ENCODE data around the gene NDUFC1. TPM values are rescaled to one million over a fixed set of nuclear protein-coding genes. Genes with fewer than 3 reads are reported as not detected.
"Not testable (repeated sequence)": the region's sequence is repeated elsewhere in the genome, so short reads cannot be mapped to it uniquely, and the experiment has no call there.

The NDUFC1 gene
- total RNA-seq, 1 experiment from 2014 or later: 38.6 TPM

DNA sequence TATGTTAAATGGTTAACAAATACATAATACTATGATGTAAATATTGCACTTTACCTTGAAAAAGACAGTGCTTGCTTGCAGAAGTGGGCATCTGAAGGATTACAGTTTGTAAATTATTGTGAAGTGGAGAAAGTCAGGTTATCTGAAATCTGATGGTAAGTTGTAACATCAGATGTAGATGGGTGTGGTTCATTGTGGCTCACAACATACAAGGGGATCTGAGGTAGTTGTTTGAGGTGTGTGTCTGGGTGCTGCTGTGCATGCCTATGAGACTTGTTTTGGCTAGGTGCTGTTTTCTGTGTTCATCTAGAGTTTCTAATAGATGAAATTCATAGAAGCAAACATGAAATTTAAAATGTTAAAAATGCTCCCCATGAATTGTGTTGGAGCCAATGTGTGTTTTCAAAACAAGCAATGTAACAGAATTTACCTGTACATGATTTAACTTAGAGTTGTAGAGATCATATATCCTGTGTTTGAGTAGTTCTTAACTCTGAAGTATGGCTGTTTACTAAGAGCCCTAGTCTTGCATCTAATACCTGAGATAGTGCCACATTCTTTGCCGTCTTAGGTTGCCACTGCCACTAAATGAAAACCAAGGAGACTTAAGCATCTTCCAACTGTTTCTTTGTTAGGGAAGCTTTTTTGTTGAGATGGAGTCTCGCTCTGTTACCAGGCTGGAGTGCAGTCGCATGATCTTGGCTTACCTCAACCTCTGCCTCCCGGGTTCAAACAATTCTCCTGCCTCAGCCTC lies 11.9 kb upstream of the NDUFC1 start:
- Mint-ChIP-seq H3K4me3 (ENCODE audit: low read depth, unreplicated experiment) (no peak overlapping the region), H3K27ac (ENCODE audit: unreplicated experiment) (no peak overlapping the region), H3K36me3 (ENCODE audit: insufficient read depth, unreplicated experiment) (peaks cover 6% of the 10 kb centered on the region), H3K27me3 (ENCODE audit: unreplicated experiment) (no peaks in the 10 kb centered on the region), H3K9me3 (ENCODE audit: low read depth, unreplicated experiment) (no peaks in the 10 kb centered on the region), H3K4me1 (ENCODE audit: low read depth, unreplicated experiment) (peaks cover 24% of the 10 kb centered on the region)
- CTCF ChIA-PET: interaction anchor here (0.6 kb wide), 1 partner anchor 128 kb away, joined by 3 read pairs; no protein-coding TSS in a partner anchor
- DNase-seq: no peak
- TF ChIP-seq, protein P1, sequence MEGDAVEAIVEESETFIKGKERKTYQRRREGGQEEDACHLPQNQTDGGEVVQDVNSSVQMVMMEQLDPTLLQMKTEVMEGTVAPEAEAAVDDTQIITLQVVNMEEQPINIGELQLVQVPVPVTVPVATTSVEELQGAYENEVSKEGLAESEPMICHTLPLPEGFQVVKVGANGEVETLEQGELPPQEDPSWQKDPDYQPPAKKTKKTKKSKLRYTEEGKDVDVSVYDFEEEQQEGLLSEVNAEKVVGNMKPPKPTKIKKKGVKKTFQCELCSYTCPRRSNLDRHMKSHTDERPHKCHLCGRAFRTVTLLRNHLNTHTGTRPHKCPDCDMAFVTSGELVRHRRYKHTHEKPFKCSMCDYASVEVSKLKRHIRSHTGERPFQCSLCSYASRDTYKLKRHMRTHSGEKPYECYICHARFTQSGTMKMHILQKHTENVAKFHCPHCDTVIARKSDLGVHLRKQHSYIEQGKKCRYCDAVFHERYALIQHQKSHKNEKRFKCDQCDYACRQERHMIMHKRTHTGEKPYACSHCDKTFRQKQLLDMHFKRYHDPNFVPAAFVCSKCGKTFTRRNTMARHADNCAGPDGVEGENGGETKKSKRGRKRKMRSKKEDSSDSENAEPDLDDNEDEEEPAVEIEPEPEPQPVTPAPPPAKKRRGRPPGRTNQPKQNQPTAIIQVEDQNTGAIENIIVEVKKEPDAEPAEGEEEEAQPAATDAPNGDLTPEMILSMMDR (IDR thresholded peaks at IDR 0.05; ENCODE audit: unreplicated experiment): no peak
- intact Hi-C loops (cut with micrococcal nuclease; ENCODE audit: unreplicated experiment): no loop called here
- no TSS peak for BruUV-seq (replicated peaks)

DNA sequence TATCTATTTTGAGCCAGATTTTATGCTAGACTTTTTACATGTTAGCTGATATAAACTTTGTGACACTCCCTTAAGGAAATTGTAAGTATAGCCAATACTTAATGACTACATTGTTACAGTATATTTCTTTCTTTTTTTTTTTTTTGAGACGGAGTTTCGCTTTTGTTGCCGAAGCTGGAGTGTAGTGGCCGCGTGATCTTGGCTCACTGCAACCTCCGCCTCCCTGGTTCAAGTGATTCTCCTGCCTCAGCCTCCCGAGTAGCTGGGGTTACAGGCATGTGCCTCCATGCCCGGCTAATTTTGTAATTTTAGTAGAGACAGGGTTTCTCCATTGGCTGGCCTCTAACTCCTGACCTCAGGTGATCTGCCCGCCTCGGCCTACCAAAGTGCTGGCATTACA lies 11.1 kb upstream of the NDUFC1 start:
- H3K4me3 Mint-ChIP-seq (ENCODE audit: low read depth, unreplicated experiment); H3K27ac Mint-ChIP-seq (ENCODE audit: unreplicated experiment); DNase-seq; H3K27me3 Mint-ChIP-seq (ENCODE audit: unreplicated experiment); BruUV-seq (replicated peaks); intact Hi-C loops (cut with micrococcal nuclease; ENCODE audit: unreplicated experiment); CTCF ChIA-PET; H3K9me3 Mint-ChIP-seq (ENCODE audit: low read depth, unreplicated experiment); H3K36me3 Mint-ChIP-seq (ENCODE audit: insufficient read depth, unreplicated experiment): not testable (repeated sequence)
- H3K4me1 Mint-ChIP-seq (ENCODE audit: low read depth, unreplicated experiment): peaks cover 24% of the 10 kb centered on the region

DNA sequence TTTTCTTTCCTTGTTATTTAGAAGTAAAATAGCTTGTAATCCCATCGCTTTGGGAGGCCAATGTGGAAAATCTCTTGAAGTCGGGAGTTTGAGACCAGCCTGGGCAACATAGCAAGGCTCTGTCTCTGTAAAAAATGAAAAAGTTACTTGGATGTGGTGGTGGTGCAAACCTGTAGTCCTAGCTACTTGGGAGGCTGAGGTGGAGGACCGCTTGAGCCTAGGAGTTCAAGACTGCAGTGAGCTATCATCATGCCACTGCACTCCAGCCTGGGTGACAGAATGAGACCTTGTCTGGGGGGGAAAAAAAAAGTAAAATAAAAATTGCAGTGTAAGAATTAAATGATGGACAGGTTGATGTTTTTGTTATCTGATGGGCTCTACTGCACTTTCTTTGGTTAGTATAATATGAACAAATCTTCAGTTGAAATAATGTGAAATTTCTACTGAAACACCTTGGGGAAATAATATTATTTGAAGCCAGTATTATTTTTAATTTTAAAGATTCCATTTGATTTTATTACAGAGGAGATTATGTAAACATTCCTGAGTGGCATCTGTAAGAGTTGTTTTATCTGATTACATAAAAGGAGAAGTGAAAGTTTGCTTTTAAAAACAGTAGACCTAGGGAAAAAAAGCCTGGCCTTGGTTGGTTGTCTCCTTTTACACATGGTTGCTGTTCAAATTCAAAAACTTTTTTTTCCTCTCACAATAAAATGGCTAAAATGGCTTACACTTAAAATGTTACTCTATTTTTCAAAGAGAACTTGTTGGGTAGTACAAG lies 10.5 kb upstream of the NDUFC1 start:
- Mint-ChIP-seq H3K4me3 (ENCODE audit: low read depth, unreplicated experiment) (no peak overlapping the region), H3K27me3 (ENCODE audit: unreplicated experiment) (no peaks in the 10 kb centered on the region), H3K4me1 (ENCODE audit: low read depth, unreplicated experiment) (peaks cover 24% of the 10 kb centered on the region), H3K27ac (ENCODE audit: unreplicated experiment) (no peak overlapping the region), H3K36me3 (ENCODE audit: insufficient read depth, unreplicated experiment) (peaks cover 8% of the 10 kb centered on the region), H3K9me3 (ENCODE audit: low read depth, unreplicated experiment) (no peaks in the 10 kb centered on the region)
- TF ChIP-seq, protein P1 (IDR thresholded peaks at IDR 0.05; ENCODE audit: unreplicated experiment): no peak
- CTCF ChIA-PET: interaction anchor here (0.7 kb wide), 1 partner anchor 11 kb away, joined by 3 read pairs; no protein-coding TSS in a partner anchor
- intact Hi-C loops (cut with micrococcal nuclease; ENCODE audit: unreplicated experiment): no loop called here
- no peak for DNase-seq
- no TSS peak for BruUV-seq (replicated peaks)

DNA sequence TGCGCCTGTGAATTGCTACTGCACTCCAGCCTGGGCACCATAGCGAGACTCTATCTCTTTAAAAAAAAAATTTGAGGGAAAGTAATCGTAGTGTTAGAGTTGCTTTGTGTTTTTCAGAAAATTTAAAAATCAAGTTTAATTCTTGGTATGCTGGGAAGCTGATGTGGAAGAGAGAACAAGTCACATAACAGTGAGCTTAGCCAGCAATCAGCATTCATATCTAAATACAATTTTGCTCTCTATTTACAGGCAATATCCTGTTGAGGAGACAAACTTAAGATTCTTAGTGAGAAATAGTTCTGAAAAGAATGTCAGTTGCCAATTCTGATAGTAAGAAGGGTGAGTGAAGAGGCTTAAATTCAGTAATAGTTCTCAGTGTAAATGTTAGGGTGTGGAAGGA lies 9.6 kb upstream of the NDUFC1 start:
- CTCF ChIA-PET: interaction anchor here (0.7 kb wide), 1 partner anchor 12 kb away, joined by 3 read pairs; no protein-coding TSS in a partner anchor
- no peak for DNase-seq
- H3K27me3 Mint-ChIP-seq (ENCODE audit: unreplicated experiment): no peaks in the 10 kb centered on the region
- H3K27ac Mint-ChIP-seq (ENCODE audit: unreplicated experiment): no peak overlapping the region
- peaks cover 24% of the 10 kb centered on the region for H3K4me1 Mint-ChIP-seq (ENCODE audit: low read depth, unreplicated experiment)
- TF ChIP-seq, protein P1 (IDR thresholded peaks at IDR 0.05; ENCODE audit: unreplicated experiment): no peak
- intact Hi-C loops (cut with micrococcal nuclease; ENCODE audit: unreplicated experiment): no loop called here
- H3K36me3 Mint-ChIP-seq (ENCODE audit: insufficient read depth, unreplicated experiment): peaks cover 8% of the 10 kb centered on the region
- H3K4me3 Mint-ChIP-seq (ENCODE audit: low read depth, unreplicated experiment): no peak overlapping the region
- H3K9me3 Mint-ChIP-seq (ENCODE audit: low read depth, unreplicated experiment): no peaks in the 10 kb centered on the region
- no TSS peak for BruUV-seq (replicated peaks)
